OCI-LY1 (cell line): ENCODE results near the gene PXYLP1.

Experiments
- H2AFZ ChIP-seq: fragments of 200-600 bp; sonication (generic), shearing (Covaris generic); 2 replicates; pipeline ENCODE4 v1.6.0; 2014; ENCODE audit warnings: antibody characterized with exemption, mild to moderate bottlenecking, low read length
- H3F3A ChIP-seq: fragments of 200-600 bp; sonication (generic), shearing (Covaris generic); 2 replicates; pipeline ENCODE4 v1.6.0; 2014; ENCODE audit warnings: mild to moderate bottlenecking, antibody characterized with exemption, low read length, moderate library complexity; ENCODE audit not compliant: insufficient read depth
- H3K27ac ChIP-seq: fragments of 200-600 bp; sonication (generic); 2 replicates; pipeline ENCODE4 v1.5.1; 2014; ENCODE audit warnings: low read length, mixed run types, mild to moderate bottlenecking, low read depth; ENCODE audit not compliant: poor library complexity, severe bottlenecking
- H3K27me3 ChIP-seq: fragments of 200-600 bp; sonication (generic); 2 replicates; pipeline ENCODE4 v1.6.0; 2014; ENCODE audit warnings: antibody characterized with exemption, mild to moderate bottlenecking, low read length, moderate library complexity; ENCODE audit not compliant: insufficient read depth
- H3K36me3 ChIP-seq: fragments of 200-600 bp; sonication (generic); 2 replicates; pipeline ENCODE4 v1.6.1; 2014; ENCODE audit warnings: mild to moderate bottlenecking, antibody characterized with exemption, low read length, moderate library complexity, mixed read lengths; ENCODE audit not compliant: insufficient read depth
- H3K4me1 ChIP-seq: fragments of 200-600 bp; sonication (generic); 2 replicates; pipeline ENCODE4 v1.5.1; 2014; ENCODE audit warnings: mild to moderate bottlenecking, low read length, moderate library complexity; ENCODE audit not compliant: insufficient read depth, severe bottlenecking
- H3K4me2 ChIP-seq: fragments of 200-600 bp; sonication (generic), shearing (Covaris generic); 2 replicates; pipeline ENCODE4 v1.6.1; 2014; ENCODE audit warnings: low read length
- H3K4me3 ChIP-seq: fragments of 200-600 bp; sonication (generic); 2 replicates; pipeline ENCODE4 v1.5.1; 2014; ENCODE audit warnings: low read length, low read depth, mild to moderate bottlenecking, mixed read lengths; ENCODE audit not compliant: poor library complexity, severe bottlenecking
- H3K79me2 ChIP-seq: fragments of 200-600 bp; shearing (Covaris generic); 2 replicates; pipeline ENCODE4 v1.6.1; 2016; ENCODE audit warnings: mixed run types, low read length, mixed read lengths; ENCODE audit not compliant: insufficient read depth
- H3K9ac ChIP-seq: fragments of 200-600 bp; sonication (generic), shearing (Covaris generic); 2 replicates; pipeline ENCODE4 v1.6.1; 2014; ENCODE audit warnings: mild to moderate bottlenecking, low read length, mixed read lengths
- H3K9me2 ChIP-seq: fragments of 200-600 bp; sonication (generic), shearing (Covaris generic); 2 replicates; pipeline ENCODE4 v1.6.1; 2014; ENCODE audit warnings: low read depth, mild to moderate bottlenecking, low read length, mixed read lengths
- H3K9me3 ChIP-seq: fragments of 200-600 bp; shearing (Covaris generic); 2 replicates; pipeline ENCODE4 v1.6.1; 2014; ENCODE audit warnings: low read length, mixed read lengths
- H4K20me1 ChIP-seq: fragments of 200-600 bp; sonication (generic), shearing (Covaris generic); 2 replicates; pipeline ENCODE4 v1.6.0; 2016; ENCODE audit warnings: mild to moderate bottlenecking, low read length; ENCODE audit not compliant: insufficient read depth
- EZH2 ChIP-seq: fragments of 200-600 bp; sonication (generic), shearing (Covaris generic); IDR thresholded peaks from 2 replicates; pipeline ENCODE4 v1.8.0; 2017; ENCODE audit warnings: borderline replicate concordance, mixed run types, mild to moderate bottlenecking, antibody characterized with exemption, low read length, moderate library complexity, mixed read lengths
- TF ChIP-seq, protein P1 (sequence below): fragments of 200-600 bp; sonication (generic), shearing (Covaris generic); IDR thresholded peaks from 2 replicates; pipeline ENCODE4 v1.5.1; 2017; ENCODE audit warnings: mild to moderate bottlenecking, antibody characterized with exemption, low read length, moderate library complexity, mixed read lengths

PXYLP1 gene

DNA sequence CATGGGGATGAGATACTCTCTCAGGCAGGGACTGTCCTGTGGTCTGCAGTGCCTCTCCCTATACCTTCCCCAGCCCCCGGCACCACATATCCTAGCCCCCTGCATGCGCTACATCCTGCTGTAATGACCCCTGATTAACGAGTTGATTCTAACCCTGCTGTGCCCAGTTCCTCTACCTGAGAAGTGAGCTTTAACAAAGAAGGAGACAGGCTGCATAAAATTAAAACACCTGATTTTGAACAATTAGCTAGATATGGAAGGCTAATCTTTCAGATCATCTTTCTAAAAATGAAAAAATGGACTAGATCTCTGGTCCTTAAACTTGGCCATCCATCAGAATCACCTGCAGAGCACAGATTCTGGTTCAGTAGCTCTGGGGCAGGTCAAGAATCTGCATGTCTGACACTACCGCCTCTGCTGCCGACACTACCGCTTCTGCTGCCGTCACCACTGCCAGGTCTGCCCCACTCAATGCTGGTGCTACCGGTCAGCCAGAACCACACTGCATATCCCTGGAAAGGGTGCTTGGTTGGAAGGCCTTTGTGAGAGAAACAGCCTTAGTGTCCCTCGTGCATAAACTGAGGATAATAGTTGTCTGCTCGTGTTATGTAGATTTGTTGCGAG lies 103.1 kb downstream of the PXYLP1 start:
- Histone ChIP-seq H3K4me1 (peaks cover 10% of the 10 kb centered on the region), H3K9ac (no peak overlapping the region), H3K9me3 (0 out of 2 replicates have a peak, but pooled peaks cover 4% of the 10 kb centered on the region), H3K9me2 (no peaks in the 10 kb centered on the region), H3K79me2 (no peaks in the 10 kb centered on the region), H2AFZ (no peak overlapping the region), H3K27me3 (no peaks in the 10 kb centered on the region), H3K4me2 (no peak overlapping the region), H3F3A (no peaks in the 10 kb centered on the region), H4K20me1 (no peaks in the 10 kb centered on the region), H3K27ac (no peak overlapping the region), H3K36me3 (no peaks in the 10 kb centered on the region), H3K4me3 (no peak overlapping the region)
- TF ChIP-seq, protein P1, sequence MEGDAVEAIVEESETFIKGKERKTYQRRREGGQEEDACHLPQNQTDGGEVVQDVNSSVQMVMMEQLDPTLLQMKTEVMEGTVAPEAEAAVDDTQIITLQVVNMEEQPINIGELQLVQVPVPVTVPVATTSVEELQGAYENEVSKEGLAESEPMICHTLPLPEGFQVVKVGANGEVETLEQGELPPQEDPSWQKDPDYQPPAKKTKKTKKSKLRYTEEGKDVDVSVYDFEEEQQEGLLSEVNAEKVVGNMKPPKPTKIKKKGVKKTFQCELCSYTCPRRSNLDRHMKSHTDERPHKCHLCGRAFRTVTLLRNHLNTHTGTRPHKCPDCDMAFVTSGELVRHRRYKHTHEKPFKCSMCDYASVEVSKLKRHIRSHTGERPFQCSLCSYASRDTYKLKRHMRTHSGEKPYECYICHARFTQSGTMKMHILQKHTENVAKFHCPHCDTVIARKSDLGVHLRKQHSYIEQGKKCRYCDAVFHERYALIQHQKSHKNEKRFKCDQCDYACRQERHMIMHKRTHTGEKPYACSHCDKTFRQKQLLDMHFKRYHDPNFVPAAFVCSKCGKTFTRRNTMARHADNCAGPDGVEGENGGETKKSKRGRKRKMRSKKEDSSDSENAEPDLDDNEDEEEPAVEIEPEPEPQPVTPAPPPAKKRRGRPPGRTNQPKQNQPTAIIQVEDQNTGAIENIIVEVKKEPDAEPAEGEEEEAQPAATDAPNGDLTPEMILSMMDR, result no peak
- TF ChIP-seq EZH2, result no peak

DNA sequence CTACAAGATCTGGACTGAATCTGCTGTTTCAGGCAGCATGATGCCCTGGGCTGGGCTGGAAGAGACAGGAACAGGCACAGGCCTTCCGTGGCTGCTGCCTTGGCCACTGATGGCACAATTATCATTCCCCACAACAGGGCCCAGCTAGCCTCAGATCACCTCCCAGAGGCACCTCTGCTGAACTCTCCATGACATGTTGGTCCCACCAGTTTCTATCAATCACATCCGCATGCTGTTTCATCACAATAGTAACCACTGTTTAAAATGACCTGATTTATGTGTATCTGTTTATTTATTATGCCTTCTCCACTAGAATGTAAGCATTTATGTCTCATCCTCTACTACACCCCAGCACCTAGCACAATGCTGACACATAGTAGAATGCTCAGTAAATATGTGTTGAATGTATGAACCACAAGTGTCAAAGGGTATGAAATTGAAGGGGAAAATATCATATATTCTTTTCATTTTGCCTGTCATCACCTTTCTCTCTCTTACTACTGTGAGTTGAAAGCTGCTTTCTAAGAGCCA lies 104.0 kb downstream of the PXYLP1 start:
- no peak overlapping the region for H3K4me2 ChIP-seq
- no peak for TF ChIP-seq EZH2
- TF ChIP-seq, protein P1, result no peak
- H3F3A ChIP-seq, result no peaks in the 10 kb centered on the region
- H3K9me3 ChIP-seq, result 0 out of 2 replicates have a peak, but pooled peaks cover 4% of the 10 kb centered on the region
- H3K27me3 ChIP-seq, result no peaks in the 10 kb centered on the region
- H3K36me3 ChIP-seq, result no peaks in the 10 kb centered on the region
- H3K9me2 ChIP-seq, result no peaks in the 10 kb centered on the region
- H3K27ac ChIP-seq, result no peak overlapping the region
- no peaks in the 10 kb centered on the region for H4K20me1 ChIP-seq
- no peak overlapping the region for H2AFZ ChIP-seq
- no peak overlapping the region for H3K9ac ChIP-seq
- H3K79me2 ChIP-seq, result no peaks in the 10 kb centered on the region
- peaks cover 10% of the 10 kb centered on the region for H3K4me1 ChIP-seq
- no peak overlapping the region for H3K4me3 ChIP-seq

GRCh38 chr3:141336672-141337522 lies 105.3 kb downstream of the PXYLP1 start:
- Histone ChIP-seq H3K27me3 (no peaks in the 10 kb centered on the region), H3K4me2 (no peak overlapping the region; the same call in 1 of the 2 replicates), H3K36me3 (no peaks in the 10 kb centered on the region), H3K4me1 (peaks cover 10% of the 10 kb centered on the region), H4K20me1 (no peaks in the 10 kb centered on the region), H3K4me3 (no peak overlapping the region), H3K79me2 (no peaks in the 10 kb centered on the region), H3K9me2 (no peaks in the 10 kb centered on the region), H3K9me3 (0 out of 2 replicates have a peak, but pooled peaks cover 4% of the 10 kb centered on the region), H2AFZ (peak overlapping the region; percentile 71; the same call in 1 of the 2 replicates), H3K9ac (no peak overlapping the region), H3K27ac (no peak overlapping the region), H3F3A (no peaks in the 10 kb centered on the region)
- TF ChIP-seq, protein P1, result no peak
- TF ChIP-seq EZH2, result no peak
